K562 (cell line): ENCODE measurements around the gene NAA10. TPM values are rescaled to one million over a fixed set of nuclear protein-coding genes. Genes with fewer than 3 reads are reported as not detected.

Source experiments
- CEBPG ChIP-seq, 3 experiments: fragments of 200-800 bp in 1 of 3; sonication (Bioruptor generic) in 1 of 3; sonication (generic) in 1 of 3; formaldehyde crosslinking in 1 of 3; IDR thresholded peaks in 2 of 3; conservative IDR thresholded peaks in 1 of 3; 2 replicates each; pipeline versions ENCODE4 v1.6.1 to v1.8.0; 2016 to 2022; ENCODE audit warnings: missing compliant biosample characterization in 2 of 3, missing genetic modification characterization in 2 of 3, mild to moderate bottlenecking in 1 of 3, missing genetic modification reagents in 1 of 3
- CTCF ChIP-seq, 3 experiments: IDR thresholded peaks in 2 of 3; conservative IDR thresholded peaks in 1 of 3; 2 replicates each; pipeline ENCODE4 v1.5.1; 2011 to 2012; ENCODE audit warnings: low read length in 3 of 3, mild to moderate bottlenecking in 3 of 3, control low read depth in 2 of 3, improper control_type of control experiment in 1 of 3, inconsistent platforms in 1 of 3, low read depth in 1 of 3, mixed read lengths in 1 of 3, moderate library complexity in 1 of 3; ENCODE audit not compliant: insufficient read depth in 2 of 3
- CTCFL ChIP-seq: IDR thresholded peaks from 2 replicates; pipeline ENCODE4 v1.6.1; 2011; ENCODE audit warnings: borderline replicate concordance, low read depth, mild to moderate bottlenecking, moderate library complexity, low read length; ENCODE audit not compliant: insufficient read depth, poor library complexity, severe bottlenecking
- DMBX1 ChIP-seq: fragments of 250-450 bp; sonication (Bioruptor Pico); IDR thresholded peaks from 2 replicates; pipeline ENCODE4 v1.8.0; 2022; ENCODE audit warnings: inconsistent platforms, mild to moderate bottlenecking, moderate library complexity, borderline replicate concordance
- DPF2 ChIP-seq: fragments of 450-650 bp; IDR thresholded peaks from 2 replicates; pipeline ENCODE4 v1.6.1; 2016
- FOXP1 ChIP-seq: sonication (generic); formaldehyde crosslinking; IDR thresholded peaks from 2 replicates; pipeline ENCODE4 v1.8.0; 2022; ENCODE audit warnings: mild to moderate bottlenecking, missing genetic modification reagents
- KLF16 ChIP-seq: IDR thresholded peaks from 2 replicates; pipeline ENCODE4 v1.6.1; 2016; ENCODE audit warnings: antibody characterized with exemption
- L3MBTL2 ChIP-seq: fragments of 450-650 bp; IDR thresholded peaks from 2 replicates; pipeline ENCODE4 v1.6.1; 2016; ENCODE audit warnings: mild to moderate bottlenecking, moderate library complexity
- OTX1 ChIP-seq: fragments of 450-650 bp; formaldehyde crosslinking; IDR thresholded peaks from 2 replicates; pipeline ENCODE4 v1.4.0; 2022; ENCODE audit warnings: mild to moderate bottlenecking
- POLR2G ChIP-seq: fragments of 200-400 bp; formaldehyde crosslinking; IDR thresholded peaks from 2 replicates; pipeline ENCODE4 v1.6.1; 2017; ENCODE audit warnings: low read depth, mild to moderate bottlenecking, antibody characterized with exemption, low read length, moderate library complexity
- RNF2 ChIP-seq: sonication (generic); IDR thresholded peaks from 2 replicates; pipeline ENCODE4 v1.6.1; 2016
- SMARCE1 ChIP-seq: fragments of 450-650 bp; IDR thresholded peaks from 2 replicates; pipeline ENCODE4 v1.7.1; 2016; ENCODE audit warnings: mild to moderate bottlenecking
- SNAPC5 ChIP-seq: fragments of 250-450 bp; sonication (Bioruptor Pico); IDR thresholded peaks from 2 replicates; pipeline ENCODE4 v1.8.0; 2021; ENCODE audit warnings: moderate library complexity, mild to moderate bottlenecking, inconsistent platforms
- SRF ChIP-seq, 2 experiments: fragments of 250-450, 450-650 bp in 1 of 2; sonication (Bioruptor Pico) in 1 of 2; sonication (generic) in 1 of 2; formaldehyde crosslinking; IDR thresholded peaks; 2 replicates each; pipeline versions ENCODE4 v1.5.0 to v1.5.1; 2020 to 2022; ENCODE audit warnings: mild to moderate bottlenecking in 1 of 2, missing genetic modification reagents in 1 of 2
- TCF3 ChIP-seq: sonication (generic); formaldehyde crosslinking; IDR thresholded peaks from 2 replicates; pipeline ENCODE4 v1.4.0; 2020; ENCODE audit warnings: mild to moderate bottlenecking, missing genetic modification reagents
- TEAD4 ChIP-seq, 2 experiments: sonication (generic) in 1 of 2; formaldehyde crosslinking in 1 of 2; IDR thresholded peaks; 2 replicates each; pipeline versions ENCODE4 v1.6.1 to v1.8.0; 2012 to 2022; ENCODE audit warnings: borderline replicate concordance in 1 of 2, inconsistent platforms in 1 of 2, low read length in 1 of 2, mild to moderate bottlenecking in 1 of 2, missing genetic modification reagents in 1 of 2
- ZNF395 ChIP-seq: fragments of 200-800 bp; sonication (Bioruptor generic); IDR thresholded peaks from 2 replicates; pipeline ENCODE4 v1.6.1; 2017; ENCODE audit warnings: missing genetic modification characterization, missing compliant biosample characterization
- ZNF740 ChIP-seq, 3 experiments: fragments of 200-800 bp in 1 of 3; sonication (Bioruptor generic) in 1 of 3; sonication (generic) in 1 of 3; formaldehyde crosslinking in 1 of 3; IDR thresholded peaks; 2 replicates each; pipeline versions ENCODE4 v1.6.1 to v1.8.0; 2016 to 2022; ENCODE audit warnings: mild to moderate bottlenecking in 2 of 3, missing compliant biosample characterization in 2 of 3, missing genetic modification characterization in 2 of 3, missing genetic modification reagents in 1 of 3
- polyA plus RNA-seq, 8 experiments: library from polyadenylated mRNA; depleted of rRNA in 4 of 8; stranded (reverse) in 5 of 8; unstranded in 3 of 8; fragments of >200 nt; fragmentation: Nextera tagmentation in 2 of 8; fragmentation: Illumina TruSeq in 1 of 8; extraction: Ambion mirVana in 2 of 8; extraction: Trizol in 1 of 8; gene quantifications; 2 replicates each; pipeline versions ENCODE4 v1.2.1 to v1.2.3, GENCODE V29; 2011 to 2014; ENCODE audit warnings: inconsistent platforms in 1 of 8, missing spikeins in 1 of 8
- total RNA-seq, 7 experiments: library from RNA; depleted of rRNA in 6 of 7; stranded (reverse); fragments of >200 nt in 6 of 7; fragmentation: Illumina TruSeq in 2 of 7; extraction: Trizol in 2 of 7; gene quantifications; 2 replicates each; pipeline versions ENCODE4 v1.2.1 to v1.2.3, GENCODE V29; 2011 to 2021; ENCODE audit warnings: low replicate concordance in 1 of 7

Gene NAA10
- total and polyA plus RNA-seq, 9 of the 15 experiments (the other 6 are each of a cell fraction or from before 2014, with no cell fraction given) = 11.1 to 250 (median 134) TPM

GRCh38 chrX:153900831-153901752 lies 33.7 kb downstream of the NAA10 start (continued):
- TF ChIP-seq ZNF395 (CRISPR knock-in tag) (no peak), TCF3 (0 out of 2 replicates have a peak, but pooled peaks have one; percentile 33), KLF16 (peak; percentile 65), DPF2 (0 out of 2 replicates have a peak, but pooled peaks have one; percentile 21), SMARCE1 (peak; percentile 51; the same call in 1 of the 2 replicates), SNAPC5 (CRISPR knock-in tag) (no peak), DMBX1 (no peak), OTX1 (CRISPR knock-in tag) (peak; percentile 89), CTCFL (no peak), SRF (CRISPR knock-in tag; IDR thresholded peaks at IDR 0.05) (peak in 1 of 2 experiments; percentile 40; a peak in 1 of 4 replicates), L3MBTL2 (0 out of 2 replicates have a peak, but pooled peaks have one; percentile 20), TEAD4 (IDR thresholded peaks at IDR 0.05; ENCODE audit: low read length) (peak; percentile 78; the same call in 1 of the 2 replicates), TEAD4 (CRISPR knock-in tag; IDR thresholded peaks at IDR 0.05; ENCODE audit: borderline replicate concordance) (no peak), POLR2G (peak; percentile 49; the same call in 1 of the 2 replicates), FOXP1 (CRISPR knock-in tag) (no peak), ZNF740 (CRISPR knock-in tag; IDR thresholded peaks at IDR 0.05) (peak; percentile 65; the same call in 1 of the 2 replicates), ZNF740 (tag; IDR thresholded peaks at IDR 0.05) (no peak), CEBPG (CRISPR knock-in tag; IDR thresholded peaks at IDR 0.05) (peak; percentile 65; the same call in 1 of the 2 replicates), CEBPG (tag; conservative IDR thresholded peaks at IDR 0.05 in 1 of 2, IDR thresholded peaks at IDR 0.05 in 1 of 2) (peak; percentile 40 to 56), CTCF (IDR thresholded peaks at IDR 0.05 in 2 of 3, conservative IDR thresholded peaks at IDR 0.05 in 1 of 3; ENCODE audit: insufficient read depth in 2 of 3, low read depth in 1 of 3, low read length in 3 of 3) (peak in 1 of 3 experiments; percentile 4; a peak in 1 of 6 replicates), RNF2 (peak; percentile 59; the same call in 1 of the 2 replicates)
